GM03348 (cell line): ENCODE results near the gene ATP7B.

ENCODE experiments used
- DNase-seq: peaks from one replicate; pipeline ENCODE4 v3.0.0; 2012; ENCODE audit warnings: low spot score

ATP7B gene

DNA sequence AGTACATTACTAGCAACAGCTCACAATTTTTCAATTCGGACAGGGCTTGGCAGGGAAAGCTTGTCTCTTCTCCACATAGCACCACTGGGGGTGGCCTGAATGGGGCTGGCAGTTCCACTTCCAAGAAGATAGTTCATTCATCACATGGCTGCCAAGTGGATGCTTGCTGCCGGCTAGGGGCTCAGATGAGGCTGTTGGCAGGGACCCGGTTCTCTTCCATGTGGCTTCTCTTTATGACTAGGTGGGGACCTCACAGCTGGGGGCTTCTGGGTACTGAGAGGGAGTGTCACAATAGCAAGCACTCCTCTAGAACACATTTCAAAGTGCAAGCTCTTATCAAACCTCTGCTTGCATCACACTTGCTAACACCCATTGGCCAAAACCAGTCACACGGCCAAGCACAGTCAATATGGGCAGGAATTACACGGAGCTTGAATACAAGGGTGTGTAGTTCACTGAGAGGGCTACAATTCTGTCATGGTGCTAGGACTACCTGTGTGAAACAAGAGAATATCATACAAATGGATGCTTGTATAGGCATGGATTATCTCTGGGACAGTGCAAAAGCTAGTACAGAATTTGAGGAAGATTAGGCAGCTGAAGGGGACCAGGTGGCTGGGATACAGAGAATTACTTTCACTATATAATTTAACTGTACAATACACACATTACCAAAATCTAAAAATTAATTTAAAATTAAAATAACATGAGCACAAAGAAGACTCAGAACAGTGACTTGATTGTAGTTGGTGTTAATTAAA, 32.3 kb downstream of the ATP7B start:
- no peak for DNase-seq

DNA sequence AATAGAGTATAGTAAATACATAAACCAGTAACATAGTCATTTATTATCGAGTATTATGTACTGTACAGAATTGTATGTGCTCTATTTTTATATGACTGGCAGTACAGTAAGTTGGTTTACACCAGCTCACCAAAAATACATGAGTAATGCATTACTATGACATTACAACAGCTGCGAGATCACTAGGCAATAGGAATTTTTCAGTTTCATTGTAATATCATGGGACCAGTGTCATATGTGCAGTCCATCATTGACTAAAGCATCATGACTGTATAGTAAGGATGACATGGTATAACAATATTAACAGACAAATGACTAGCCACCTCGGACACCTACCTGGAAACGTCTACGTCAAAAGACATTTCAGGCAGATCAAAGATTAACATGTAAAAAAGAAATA, 33.6 kb downstream of the ATP7B start:
- no peak for DNase-seq

DNA sequence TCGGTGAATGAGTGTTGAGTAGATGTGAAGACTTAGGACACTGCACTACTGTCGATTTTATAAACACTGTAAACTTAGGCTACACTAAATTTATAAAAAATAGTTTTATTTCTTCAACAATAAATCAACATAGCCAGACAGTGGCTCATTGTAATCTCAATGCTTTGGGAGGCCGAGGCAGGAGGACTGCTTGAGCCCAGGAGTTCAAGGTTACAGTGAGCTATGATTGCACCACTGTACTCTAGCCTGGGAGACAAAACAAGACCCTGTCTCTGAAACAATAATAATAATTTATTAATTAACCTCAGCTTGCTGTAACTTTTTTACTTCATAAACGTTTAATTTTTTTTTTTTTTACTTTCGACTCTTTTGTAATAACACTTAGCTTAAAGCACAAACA, 34.4 kb downstream of the ATP7B start:
- no peak for DNase-seq

DNA sequence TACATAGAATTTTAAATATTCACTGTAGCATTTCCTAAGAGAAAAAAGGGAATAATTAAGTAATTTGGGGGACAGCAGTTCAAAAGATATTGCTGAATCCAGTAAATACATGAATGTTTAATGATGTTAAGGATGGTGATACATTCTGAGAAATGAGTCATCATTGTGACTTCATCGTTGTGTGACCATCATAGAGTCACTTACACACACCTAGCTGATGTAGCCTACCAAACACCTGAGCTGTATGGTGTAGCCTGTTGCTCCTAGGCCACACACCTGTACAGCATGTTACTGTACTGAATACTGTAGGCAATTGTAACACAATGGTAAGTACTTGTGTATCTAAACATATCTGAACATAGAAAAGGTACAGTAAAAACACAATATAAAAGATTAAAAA, 34.8 kb downstream of the ATP7B start:
- no peak for DNase-seq

DNA sequence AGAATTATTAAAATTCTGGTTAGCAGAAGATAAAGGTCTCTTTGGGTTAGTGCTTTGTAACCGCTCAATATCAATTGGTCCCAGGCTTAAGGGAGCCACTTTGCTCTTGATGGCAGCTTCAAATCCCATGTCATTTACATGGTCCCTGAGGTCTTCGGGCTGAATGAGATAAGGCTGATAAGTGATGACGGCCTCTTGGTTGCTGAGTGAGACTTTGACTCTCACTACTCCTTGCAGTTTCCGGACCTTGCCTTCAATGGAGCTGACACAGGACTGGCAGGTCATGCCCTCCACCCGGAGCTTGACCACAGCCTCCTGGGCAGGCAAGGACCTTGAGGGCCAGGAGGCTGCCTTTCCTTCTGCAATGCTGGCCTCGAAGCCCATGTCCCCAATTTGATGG, 36.8 kb downstream of the ATP7B start:
- DNase-seq, result no peak

DNA sequence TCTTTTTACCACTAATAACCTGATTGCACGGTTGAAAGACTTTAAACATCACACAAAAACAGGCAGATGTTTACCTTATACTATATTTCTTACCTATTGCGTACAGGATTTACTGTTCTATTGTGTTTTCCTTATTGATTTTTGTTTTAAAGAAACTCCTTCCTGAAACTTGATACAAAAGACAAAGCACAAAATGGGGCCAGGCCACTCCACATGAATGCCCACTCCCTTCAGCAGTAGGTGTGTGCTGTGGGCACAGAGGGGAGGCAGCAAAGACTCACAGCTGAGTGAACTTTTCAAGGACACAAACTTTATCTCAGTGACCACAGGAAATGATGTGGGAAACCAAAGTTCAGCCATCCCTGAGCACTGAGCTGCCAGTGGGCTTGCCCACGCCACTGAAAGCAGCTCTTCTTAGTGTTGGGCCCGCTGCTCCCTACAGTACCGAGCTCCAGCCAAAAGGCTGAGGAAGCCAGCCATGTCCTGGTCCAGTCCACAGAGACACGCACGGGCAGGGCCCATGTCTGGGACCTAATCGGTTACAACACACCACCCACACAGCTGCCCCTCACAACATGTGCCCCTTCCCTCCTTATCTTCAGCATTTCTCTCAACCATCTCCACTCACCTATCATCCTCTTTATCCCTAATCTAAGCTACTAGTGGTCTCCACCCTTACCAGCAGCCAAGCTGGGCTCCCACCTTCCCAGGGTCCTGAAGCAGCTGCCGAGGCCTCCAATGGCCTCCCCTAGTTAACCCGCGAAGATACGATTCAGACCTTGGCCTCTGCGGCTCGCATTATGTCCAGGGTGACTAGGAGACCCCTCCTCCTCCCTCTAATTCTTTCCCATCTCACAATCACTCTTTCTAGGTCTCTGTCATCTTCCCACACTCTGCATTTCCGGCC, 39.5 kb downstream of the ATP7B start:
- no peak for DNase-seq

DNA sequence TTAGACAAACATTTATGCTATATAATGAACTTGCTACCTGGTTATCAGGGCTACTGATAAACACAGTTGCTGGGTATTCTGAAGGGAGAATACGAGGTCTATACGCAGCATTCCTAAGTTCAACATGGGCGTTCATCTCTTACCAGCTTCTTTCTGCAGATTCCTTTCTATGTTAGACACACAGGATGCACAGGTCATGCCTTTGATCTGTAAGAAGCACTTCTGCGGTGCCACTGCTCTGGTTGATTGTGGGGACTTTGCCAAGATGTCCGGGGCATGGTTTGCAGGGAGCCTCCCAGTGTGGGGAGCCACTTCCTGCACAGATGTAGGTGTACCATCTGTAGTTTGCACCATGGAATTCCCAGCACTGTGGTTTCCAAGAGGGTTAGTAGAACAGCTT, 40.9 kb downstream of the ATP7B start:
- no peak for DNase-seq

DNA sequence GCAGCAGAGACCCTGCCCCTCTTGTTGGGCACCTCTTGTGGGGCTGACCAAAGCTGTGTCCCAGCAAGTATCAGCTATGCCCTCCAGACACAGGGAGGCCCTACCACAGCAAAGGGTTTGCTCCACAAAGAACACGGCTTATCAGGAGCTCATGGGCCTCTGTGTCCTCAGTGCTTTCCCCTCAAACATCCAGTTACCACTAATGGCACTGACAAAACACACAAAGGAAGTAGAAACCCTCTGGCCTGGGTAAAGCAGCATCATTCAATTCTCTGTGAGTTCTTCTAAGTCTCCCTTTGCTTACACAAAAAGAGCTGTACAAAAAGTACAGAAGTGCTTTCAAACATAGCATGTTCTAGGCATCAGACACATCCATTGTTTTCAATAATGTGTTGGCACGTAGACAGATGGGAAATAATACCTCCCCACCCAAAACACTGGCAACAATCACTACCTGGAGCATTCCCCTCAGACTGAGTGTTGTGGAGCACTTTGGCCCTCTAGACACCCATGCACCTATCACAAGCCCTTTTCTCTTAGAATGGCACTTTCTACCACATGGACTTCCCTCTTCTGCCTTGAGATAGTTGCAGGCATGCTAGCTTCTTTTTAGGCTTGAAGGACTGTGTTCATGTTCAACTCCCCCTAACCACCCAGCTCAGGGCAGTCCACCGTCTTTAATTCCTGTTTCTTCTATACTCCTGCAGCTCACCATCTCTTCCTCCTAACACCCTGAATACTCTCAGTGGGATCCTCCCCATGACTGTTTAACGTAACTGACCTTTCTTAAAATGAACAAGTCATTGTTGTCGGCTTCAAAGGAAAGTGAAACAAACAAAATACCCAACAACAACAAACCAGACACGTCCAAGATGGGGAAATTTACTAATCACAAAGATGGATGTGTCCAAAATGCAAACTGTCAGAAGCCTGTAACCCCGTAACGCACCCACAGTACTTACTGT, 43.5 kb downstream of the ATP7B start:
- DNase-seq, result no peak

DNA sequence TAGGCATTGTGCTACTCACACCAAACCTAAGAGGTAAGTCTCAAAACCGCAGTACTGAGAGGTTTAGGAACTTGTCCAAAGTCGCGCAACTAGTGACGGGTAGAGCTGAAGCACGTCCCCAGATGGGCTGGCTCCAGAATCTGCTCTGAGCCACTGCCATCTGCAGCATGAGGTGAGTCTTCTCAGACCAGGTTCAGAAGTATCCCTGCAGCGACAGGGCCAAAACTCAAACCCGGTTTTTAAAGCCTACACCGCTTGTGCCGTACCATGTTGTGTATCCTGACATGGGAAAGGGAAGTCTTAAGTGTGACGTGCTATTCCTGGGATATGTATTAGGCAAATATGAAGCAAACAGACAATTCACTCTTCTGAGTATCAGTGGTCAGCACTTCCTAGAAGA, 45.1 kb downstream of the ATP7B start:
- DNase-seq, result no peak

DNA sequence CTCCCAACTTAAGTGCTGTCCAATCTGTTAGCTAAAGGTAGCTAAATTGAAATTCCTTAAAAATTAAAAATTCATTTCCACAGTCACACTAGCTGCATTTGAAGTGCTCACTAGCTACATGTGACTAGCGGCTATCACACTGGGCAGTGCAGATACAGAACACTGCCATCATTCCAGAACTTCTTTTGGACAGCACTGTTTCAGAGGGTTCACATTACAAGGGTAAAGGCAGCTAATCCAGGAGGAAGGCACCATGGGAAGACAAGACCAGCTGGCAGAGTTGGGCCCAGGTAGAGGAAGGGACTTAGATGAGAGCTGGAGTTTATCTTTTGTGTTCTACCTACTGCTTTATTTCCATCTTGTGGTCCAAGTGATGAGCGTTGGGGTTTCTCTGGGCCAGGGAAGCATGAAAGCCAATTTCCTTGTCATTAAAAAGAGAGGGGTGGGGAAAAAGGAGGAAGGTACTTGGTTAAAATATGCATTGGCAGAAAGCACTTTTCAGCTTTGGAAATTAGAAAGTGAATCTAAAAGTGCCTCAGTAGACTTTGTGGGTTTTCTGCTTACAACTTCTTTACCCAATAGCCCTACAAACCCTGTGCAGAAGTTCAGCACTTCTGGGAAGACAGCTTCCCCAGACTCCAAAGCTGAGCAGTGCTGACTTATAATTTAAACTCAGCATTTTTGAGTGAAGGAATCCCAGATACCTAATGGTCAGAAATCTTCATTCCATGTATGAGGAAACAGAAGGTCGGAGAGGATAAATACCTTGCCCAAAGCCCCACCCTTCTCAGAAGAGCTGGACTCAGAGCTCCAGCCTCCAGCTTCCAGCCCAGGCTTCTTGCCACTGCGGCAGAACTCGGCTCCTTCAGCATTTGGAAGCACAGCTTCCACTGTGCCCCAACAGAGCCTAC, 49.5 kb downstream of the ATP7B start:
- no peak for DNase-seq

DNA sequence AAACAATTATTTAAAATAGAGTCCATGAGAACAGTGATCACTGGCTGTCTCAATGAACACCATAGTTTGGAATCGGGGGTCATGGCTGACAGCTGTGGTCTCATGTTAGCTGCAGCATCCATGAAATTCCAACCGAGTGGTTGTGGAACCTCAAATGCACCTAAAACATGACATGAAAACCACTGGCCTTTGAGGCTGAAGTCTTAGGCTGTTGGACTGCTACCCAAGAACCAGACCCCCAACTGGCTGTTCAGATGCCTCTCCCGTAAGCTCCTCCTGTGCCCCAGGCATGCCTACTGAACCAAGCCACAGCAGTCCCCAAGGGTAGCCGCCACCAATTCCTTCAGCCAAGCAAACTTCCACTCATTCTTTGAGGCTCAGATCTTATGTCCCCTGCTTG, 50.5 kb downstream of the ATP7B start:
- DNase-seq, result no peak

DNA sequence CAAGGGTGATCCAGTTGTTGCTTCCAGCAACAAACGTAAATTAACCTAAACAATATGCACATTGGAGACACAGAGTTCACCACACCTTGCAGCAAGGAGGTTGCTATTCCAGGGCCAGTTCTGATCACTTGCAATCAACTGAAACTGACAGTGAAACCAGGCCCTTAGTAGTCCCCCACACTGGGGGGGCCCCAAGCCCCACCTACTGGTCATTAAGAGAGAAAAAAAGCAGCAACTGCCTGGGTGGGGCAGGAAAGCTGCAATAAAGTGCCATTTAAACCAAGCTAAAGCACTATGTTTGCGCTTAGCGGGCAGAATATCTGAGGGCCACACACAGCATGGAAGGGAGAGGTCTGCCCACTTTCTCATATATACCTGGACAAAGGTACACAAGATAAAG, 51.5 kb downstream of the ATP7B start:
- no peak for DNase-seq

DNA sequence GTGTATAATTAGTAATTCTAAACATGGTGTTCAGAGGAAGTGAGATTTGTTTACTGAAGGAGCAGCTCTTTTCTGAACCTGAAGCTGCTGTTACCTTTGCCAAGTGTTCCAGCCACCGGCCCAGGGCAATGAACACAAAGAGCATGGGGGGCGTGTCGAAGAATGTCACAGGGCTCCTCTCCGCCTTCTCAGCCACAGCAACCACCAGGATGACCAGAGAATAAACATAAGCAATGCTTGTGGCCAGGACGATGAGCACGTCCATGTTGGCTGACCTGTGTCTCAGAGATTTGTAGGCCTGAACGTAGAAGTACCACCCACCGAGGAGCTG, 53.1 kb downstream of the ATP7B start:
- DNase-seq, result no peak

DNA sequence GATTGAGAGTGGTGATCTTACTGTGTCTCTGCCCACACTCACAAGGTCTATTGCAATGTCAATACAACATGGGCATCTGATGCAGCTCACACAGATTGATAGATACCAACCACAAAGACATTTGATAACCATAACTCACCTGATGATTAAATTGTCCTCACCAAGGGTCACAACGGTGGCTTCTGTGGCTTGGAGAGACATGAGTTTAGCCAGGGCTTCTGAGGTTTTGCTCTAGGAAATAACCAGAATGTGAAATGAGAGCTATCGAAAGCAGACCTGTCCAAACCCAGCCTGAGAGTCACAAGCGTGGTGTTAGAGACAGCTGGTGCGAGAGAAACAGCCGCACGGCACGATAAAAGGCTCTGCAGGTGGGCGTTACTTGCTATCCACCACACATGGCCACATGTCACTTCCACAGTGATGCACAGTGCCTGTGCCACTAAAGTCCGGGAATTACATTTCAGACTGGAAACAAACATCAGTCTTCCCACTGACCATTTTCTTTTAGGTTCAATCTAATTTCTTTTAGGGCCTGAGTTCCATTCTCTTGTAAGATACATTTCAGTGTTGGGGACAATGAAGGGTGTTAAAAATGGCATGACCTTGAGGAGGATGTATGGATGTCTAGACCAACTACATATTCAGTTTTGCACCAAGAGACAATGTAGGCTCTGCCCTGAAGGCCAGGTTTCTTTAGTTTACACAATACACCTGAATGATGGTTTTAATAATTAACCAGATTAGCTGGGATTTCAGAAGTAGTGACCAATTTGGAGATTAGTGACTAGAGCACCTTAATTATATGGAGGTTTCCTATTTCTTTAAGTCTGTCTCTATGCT, 53.7 kb downstream of the ATP7B start:
- DNase-seq, result no peak

DNA sequence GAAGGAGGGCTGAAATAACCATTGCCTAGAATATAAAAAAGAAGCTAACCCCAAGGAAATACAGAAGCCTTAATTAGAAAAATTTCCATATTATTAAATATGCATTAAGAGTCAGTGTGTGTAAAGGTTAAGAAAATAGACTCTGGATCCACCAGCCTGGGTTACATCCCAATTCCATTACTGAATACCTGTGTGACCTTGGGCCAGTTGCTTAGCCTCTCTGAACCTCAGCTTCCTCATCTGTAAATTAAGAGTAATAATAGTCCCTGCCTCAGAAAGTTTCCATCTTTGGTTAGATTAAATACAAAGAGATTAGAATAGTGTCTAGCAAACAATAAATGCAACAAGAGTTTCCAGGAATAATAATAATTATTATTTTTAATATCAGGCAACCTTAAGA, 54.5 kb downstream of the ATP7B start:
- no peak for DNase-seq

DNA sequence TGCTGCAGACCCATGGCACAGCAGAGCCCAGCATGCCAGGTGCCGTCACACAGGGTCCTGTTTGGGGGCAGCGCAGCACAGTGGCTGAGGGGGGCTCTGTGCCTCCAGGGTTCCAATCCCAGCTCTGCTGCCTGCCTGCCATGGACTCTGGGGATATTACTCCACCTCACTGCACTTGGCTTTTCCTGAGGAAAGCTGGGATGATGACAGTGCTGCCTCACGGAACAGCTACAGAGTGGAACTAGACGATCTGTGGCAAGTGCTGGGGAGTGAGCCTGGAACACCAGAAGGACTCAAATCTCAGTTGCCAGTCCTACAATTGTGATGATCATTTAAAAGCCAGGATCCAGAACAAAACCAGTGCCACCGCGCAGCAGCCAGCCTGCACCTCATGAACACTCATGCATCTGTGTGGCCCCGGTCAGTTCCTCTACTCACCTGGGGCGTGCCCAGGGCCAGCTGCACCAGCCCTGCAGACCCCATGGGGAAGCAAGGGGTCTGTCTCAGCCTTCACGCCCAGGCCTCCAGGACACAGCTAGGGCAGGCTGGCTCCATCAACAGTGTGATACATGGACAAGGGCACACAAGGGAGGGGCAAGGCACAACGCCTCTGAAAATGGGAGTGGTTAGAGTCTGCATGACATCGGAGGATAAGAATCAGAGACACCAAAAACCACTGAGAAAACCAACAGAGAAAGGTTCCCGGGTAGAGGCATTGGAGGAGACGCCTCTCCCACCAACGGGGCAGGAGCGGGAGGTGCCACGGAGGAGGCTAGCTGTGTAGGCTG, 55.2 kb downstream of the ATP7B start:
- no peak for DNase-seq

DNA sequence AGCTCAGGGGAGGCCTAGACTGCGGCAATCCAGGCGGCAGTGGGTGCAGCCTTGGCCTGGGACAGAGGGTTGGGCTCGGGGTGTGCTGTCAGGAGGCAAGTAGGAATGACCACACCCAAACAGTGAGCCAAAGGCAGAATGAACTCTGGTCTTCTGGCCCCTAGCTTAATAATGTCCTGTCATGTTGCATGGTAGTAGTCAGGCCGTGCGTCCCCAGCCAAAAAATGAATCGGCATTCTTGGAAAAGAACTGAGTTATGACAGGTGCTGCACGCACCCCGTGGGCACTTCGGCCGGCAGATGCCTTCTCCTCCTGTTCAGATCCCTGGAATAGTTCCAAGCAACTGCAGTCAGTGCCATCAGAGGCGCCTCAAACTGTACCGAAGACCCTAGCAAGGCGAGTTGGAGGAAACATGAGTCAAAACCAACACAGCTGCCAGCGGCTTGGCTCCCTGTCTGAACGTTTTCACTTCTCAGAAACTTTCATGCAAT, 55.9 kb downstream of the ATP7B start:
- no peak for DNase-seq

DNA sequence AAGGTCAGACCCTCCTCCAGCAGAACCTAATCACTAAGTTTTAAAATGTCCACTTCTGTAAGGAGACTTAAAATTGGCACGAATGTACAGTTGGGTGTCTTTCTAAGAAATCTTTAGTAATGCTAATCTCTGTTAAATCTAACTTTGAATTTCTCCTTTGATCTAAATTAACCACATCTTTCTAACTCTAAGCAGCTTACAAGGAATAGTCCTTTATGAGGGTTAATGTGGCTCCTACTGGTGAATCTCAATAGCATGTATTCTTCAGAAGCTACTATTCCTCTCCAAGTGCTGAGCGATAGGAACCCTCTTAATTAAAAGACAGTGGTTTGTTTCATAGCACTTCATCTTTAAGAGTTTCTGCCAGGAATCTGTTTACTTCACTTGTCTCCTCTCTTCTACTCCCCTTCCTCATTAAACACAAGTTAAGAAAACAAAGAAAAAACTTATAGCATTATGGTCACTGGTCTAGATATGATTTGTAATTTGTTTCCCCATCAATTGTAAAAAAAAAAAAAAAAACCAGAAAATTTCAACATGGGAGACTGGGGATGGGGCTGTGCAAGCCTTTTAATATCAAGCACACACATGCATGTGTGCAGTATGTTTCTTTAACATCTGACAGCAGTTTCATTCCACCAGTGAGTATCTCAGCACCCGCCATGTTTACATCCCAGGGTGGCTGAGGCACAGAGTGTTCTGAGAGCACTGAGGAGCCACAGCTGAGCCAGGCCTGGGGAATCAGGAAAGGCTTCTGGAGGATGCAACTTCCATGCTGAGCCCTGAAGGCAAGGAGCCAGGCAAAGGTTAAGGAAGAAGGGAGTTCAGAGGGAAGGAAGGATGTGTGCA, 57.7 kb downstream of the ATP7B start:
- no peak for DNase-seq

DNA sequence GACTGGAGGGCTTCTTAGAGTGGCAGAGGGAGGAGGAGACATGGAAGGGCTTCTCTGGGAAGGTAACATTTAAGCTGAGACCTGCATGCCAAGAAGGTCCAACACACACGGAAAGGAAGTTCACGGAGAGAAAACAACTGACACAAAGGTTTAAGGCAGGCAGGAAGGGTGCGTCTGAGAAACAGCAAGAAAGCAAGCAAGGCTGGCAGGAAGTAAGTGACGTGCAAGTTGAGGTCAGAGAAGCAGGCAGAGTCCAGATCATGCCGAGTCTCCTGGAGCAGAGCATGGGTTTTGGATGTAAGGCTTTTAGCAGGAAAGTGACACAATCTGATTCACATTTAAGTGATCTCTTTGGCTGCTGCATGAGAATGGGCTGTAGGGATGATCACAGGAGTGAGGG, 60.5 kb downstream of the ATP7B start:
- DNase-seq, result no peak
